ENCODE measurements around the gene MAT2B.

The MAT2B gene

DNA sequence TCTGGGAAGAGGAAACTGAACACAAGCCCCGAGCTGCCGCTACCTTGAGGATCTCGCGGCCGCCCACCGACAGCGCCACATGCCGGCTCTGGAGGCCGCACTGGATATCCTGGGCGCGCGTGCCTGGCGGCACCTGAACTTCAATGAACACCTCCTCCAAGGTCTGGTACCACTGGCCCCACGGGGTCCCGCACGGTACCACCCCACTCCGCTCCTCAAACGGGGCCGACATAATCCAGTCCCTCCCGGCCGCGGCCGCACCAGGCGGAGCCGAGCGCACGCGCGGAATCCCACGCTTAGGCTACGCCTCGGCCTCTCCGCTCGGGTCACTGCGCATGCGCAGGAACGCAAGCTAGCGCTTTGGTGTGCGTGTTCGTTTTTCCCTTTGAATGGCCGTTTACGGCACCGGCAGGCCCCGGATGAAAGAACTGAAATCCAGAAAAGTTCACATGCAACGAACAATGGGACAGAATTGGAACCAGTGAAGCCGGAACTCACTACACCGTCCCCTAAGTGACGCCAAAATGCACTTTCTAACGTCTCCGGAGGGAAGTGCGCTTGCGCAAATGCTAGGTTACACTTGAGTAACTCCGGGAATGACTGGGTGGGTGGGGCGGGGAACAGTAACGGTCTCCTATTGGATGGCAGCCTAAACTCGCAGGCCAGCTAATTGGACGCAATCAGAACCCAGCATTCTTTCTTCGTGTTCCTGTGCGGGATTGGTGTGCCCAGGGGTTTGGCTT is 45.4 kb upstream of the MAT2B start, which contains the start of gene NUDCD2 (continued):
- TF ChIP-seq, protein P1, sequence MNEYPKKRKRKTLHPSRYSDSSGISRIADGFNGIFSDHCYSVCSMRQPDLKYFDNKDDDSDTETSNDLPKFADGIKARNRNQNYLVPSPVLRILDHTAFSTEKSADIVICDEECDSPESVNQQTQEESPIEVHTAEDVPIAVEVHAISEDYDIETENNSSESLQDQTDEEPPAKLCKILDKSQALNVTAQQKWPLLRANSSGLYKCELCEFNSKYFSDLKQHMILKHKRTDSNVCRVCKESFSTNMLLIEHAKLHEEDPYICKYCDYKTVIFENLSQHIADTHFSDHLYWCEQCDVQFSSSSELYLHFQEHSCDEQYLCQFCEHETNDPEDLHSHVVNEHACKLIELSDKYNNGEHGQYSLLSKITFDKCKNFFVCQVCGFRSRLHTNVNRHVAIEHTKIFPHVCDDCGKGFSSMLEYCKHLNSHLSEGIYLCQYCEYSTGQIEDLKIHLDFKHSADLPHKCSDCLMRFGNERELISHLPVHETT (tag by site-specific recombination; IDR thresholded peaks at IDR 0.05): no peak
- TF ChIP-seq ZFP3 (tag by site-specific recombination; IDR thresholded peaks at IDR 0.05; ENCODE audit: low read depth): no peak
- no peak for TF ChIP-seq ZNF292 (tag by site-specific recombination; IDR thresholded peaks at IDR 0.05; ENCODE audit: borderline replicate concordance, low read depth)
- no peak for TF ChIP-seq ZNF223 (tag by site-specific recombination; IDR thresholded peaks at IDR 0.05)
- TF ChIP-seq, protein P2, sequence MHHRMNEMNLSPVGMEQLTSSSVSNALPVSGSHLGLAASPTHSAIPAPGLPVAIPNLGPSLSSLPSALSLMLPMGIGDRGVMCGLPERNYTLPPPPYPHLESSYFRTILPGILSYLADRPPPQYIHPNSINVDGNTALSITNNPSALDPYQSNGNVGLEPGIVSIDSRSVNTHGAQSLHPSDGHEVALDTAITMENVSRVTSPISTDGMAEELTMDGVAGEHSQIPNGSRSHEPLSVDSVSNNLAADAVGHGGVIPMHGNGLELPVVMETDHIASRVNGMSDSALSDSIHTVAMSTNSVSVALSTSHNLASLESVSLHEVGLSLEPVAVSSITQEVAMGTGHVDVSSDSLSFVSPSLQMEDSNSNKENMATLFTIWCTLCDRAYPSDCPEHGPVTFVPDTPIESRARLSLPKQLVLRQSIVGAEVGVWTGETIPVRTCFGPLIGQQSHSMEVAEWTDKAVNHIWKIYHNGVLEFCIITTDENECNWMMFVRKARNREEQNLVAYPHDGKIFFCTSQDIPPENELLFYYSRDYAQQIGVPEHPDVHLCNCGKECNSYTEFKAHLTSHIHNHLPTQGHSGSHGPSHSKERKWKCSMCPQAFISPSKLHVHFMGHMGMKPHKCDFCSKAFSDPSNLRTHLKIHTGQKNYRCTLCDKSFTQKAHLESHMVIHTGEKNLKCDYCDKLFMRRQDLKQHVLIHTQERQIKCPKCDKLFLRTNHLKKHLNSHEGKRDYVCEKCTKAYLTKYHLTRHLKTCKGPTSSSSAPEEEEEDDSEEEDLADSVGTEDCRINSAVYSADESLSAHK (tag by site-specific recombination; IDR thresholded peaks at IDR 0.05): no peak
- peak; percentile 68 for TF ChIP-seq ZBTB17 (tag by site-specific recombination; IDR thresholded peaks at IDR 0.05)
- TF ChIP-seq ZNF571 (tag by site-specific recombination; IDR thresholded peaks at IDR 0.05): no peak
- no peak for TF ChIP-seq ZNF777 (tag by site-specific recombination; IDR thresholded peaks at IDR 0.05; ENCODE audit: borderline replicate concordance)
- TF ChIP-seq ZNF629 (tag by site-specific recombination; IDR thresholded peaks at IDR 0.05): peak; percentile 85
- TF ChIP-seq ZNF354C (tag by site-specific recombination; IDR thresholded peaks at IDR 0.05; ENCODE audit: borderline replicate concordance, low read depth): no peak
- TF ChIP-seq GFI1B (tag by site-specific recombination; IDR thresholded peaks at IDR 0.05): no peak
- TF ChIP-seq ZNF311 (tag by site-specific recombination; IDR thresholded peaks at IDR 0.05; ENCODE audit: borderline replicate concordance): no peak
- no peak for TF ChIP-seq ZNF626 (tag by site-specific recombination; IDR thresholded peaks at IDR 0.05)
- TF ChIP-seq ZNF701 (tag by site-specific recombination; IDR thresholded peaks at IDR 0.05): no peak
- TF ChIP-seq, protein P3, sequence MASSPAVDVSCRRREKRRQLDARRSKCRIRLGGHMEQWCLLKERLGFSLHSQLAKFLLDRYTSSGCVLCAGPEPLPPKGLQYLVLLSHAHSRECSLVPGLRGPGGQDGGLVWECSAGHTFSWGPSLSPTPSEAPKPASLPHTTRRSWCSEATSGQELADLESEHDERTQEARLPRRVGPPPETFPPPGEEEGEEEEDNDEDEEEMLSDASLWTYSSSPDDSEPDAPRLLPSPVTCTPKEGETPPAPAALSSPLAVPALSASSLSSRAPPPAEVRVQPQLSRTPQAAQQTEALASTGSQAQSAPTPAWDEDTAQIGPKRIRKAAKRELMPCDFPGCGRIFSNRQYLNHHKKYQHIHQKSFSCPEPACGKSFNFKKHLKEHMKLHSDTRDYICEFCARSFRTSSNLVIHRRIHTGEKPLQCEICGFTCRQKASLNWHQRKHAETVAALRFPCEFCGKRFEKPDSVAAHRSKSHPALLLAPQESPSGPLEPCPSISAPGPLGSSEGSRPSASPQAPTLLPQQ (tag by site-specific recombination; IDR thresholded peaks at IDR 0.05): peak; percentile 45; the same call in 1 of the 2 replicates
- TF ChIP-seq ZNF366 (tag by site-specific recombination; conservative IDR thresholded peaks at IDR 0.05): no peak
- no peak for TF ChIP-seq ZNF221 (tag by site-specific recombination; IDR thresholded peaks at IDR 0.05; ENCODE audit: borderline replicate concordance)
- no peak for TF ChIP-seq ZNF521 (tag by site-specific recombination; IDR thresholded peaks at IDR 0.05)
- TF ChIP-seq ZBTB21 (tag by site-specific recombination; IDR thresholded peaks at IDR 0.05): 0 out of 2 replicates have a peak, but pooled peaks have one; percentile 30
- TF ChIP-seq, protein P4, sequence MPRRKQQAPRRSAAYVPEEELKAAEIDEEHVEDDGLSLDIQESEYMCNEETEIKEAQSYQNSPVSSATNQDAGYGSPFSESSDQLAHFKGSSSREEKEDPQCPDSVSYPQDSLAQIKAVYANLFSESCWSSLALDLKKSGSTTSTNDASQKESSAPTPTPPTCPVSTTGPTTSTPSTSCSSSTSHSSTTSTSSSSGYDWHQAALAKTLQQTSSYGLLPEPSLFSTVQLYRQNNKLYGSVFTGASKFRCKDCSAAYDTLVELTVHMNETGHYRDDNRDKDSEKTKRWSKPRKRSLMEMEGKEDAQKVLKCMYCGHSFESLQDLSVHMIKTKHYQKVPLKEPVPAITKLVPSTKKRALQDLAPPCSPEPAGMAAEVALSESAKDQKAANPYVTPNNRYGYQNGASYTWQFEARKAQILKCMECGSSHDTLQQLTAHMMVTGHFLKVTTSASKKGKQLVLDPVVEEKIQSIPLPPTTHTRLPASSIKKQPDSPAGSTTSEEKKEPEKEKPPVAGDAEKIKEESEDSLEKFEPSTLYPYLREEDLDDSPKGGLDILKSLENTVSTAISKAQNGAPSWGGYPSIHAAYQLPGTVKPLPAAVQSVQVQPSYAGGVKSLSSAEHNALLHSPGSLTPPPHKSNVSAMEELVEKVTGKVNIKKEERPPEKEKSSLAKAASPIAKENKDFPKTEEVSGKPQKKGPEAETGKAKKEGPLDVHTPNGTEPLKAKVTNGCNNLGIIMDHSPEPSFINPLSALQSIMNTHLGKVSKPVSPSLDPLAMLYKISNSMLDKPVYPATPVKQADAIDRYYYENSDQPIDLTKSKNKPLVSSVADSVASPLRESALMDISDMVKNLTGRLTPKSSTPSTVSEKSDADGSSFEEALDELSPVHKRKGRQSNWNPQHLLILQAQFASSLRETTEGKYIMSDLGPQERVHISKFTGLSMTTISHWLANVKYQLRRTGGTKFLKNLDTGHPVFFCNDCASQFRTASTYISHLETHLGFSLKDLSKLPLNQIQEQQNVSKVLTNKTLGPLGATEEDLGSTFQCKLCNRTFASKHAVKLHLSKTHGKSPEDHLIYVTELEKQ (tag by site-specific recombination; IDR thresholded peaks at IDR 0.05; ENCODE audit: borderline replicate concordance): no peak
- TF ChIP-seq ZNF514 (tag by site-specific recombination; IDR thresholded peaks at IDR 0.05): no peak
- TF ChIP-seq ZBTB1 (tag by site-specific recombination; IDR thresholded peaks at IDR 0.05): 0 out of 2 replicates have a peak, but pooled peaks have one; percentile 15
- no peak for TF ChIP-seq ZNF544 (tag by site-specific recombination; IDR thresholded peaks at IDR 0.05)
- TF ChIP-seq ZNF837 (tag by site-specific recombination; IDR thresholded peaks at IDR 0.05): no peak
- no peak for TF ChIP-seq ZBTB48 (tag by site-specific recombination; IDR thresholded peaks at IDR 0.05)
- TF ChIP-seq ZNF621 (tag by site-specific recombination; IDR thresholded peaks at IDR 0.05): no peak
- no peak; the same call in 1 of the 2 replicates for TF ChIP-seq KLF8 (tag by site-specific recombination; IDR thresholded peaks at IDR 0.05)
- TF ChIP-seq ZNF184 (tag by site-specific recombination; IDR thresholded peaks at IDR 0.05): no peak
- TF ChIP-seq ZBTB8A (tag by site-specific recombination; IDR thresholded peaks at IDR 0.05): peak; percentile 18; the same call in 1 of the 2 replicates
- TF ChIP-seq, protein P5, sequence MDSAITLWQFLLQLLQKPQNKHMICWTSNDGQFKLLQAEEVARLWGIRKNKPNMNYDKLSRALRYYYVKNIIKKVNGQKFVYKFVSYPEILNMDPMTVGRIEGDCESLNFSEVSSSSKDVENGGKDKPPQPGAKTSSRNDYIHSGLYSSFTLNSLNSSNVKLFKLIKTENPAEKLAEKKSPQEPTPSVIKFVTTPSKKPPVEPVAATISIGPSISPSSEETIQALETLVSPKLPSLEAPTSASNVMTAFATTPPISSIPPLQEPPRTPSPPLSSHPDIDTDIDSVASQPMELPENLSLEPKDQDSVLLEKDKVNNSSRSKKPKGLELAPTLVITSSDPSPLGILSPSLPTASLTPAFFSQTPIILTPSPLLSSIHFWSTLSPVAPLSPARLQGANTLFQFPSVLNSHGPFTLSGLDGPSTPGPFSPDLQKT (IDR thresholded peaks at IDR 0.05; ENCODE audit: borderline replicate concordance, low read depth, low read length): no peak
- peak; percentile 29; the same call in 1 of the 2 replicates for TF ChIP-seq ZSCAN30 (tag by site-specific recombination; IDR thresholded peaks at IDR 0.05)
